B cell (primary cell): Measurements from ENCODE around the gene CYB561D1. TPM values are rescaled to one million over a fixed set of nuclear protein-coding genes. Genes with fewer than 3 reads are reported as not detected.

Source experiments
- ATAC-seq: fragments of 200-7000 bp; cut with Tn5 transposase; one replicate; pipeline ENCODE4 v1.10.0; 2021; ENCODE audit warnings: low read depth, mild to moderate bottlenecking, moderate number of reproducible peaks, moderate library complexity
- CTCF ChIA-PET: fragments of 350-600 bp; sonication (Branson Sonifier 250); formaldehyde crosslinking; loops from one replicate; lab custom pipeline; 2021; ENCODE audit warnings: antibody characterized with exemption, inconsistent platforms; lab: Charles Lee
- POLR2A ChIA-PET: fragments of 350-600 bp; sonication (Branson Sonifier 250); formaldehyde crosslinking; loops from one replicate; lab custom pipeline; 2021; ENCODE audit warnings: antibody characterized with exemption; lab: Charles Lee
- DNase-seq: peaks from one replicate; pipeline ENCODE4 v3.0.0; 2013
- H2AFZ ChIP-seq: 2 replicates; pipeline ENCODE4 v1.6.1; 2012; ENCODE audit warnings: mild to moderate bottlenecking, low read depth, low read length; ENCODE audit not compliant: insufficient read depth, poor library complexity, severe bottlenecking
- H3K27ac ChIP-seq, 2 donors: 1 replicate in 1 of 2; 2 replicates in 1 of 2; pipeline ENCODE4 v1.5.1; 2012 to 2013; ENCODE audit warnings: low read length in 2 of 2, mild to moderate bottlenecking in 2 of 2, moderate library complexity in 1 of 2
- H3K27me3 ChIP-seq, 4 experiments: fragments of 200-600 bp in 1 of 4; sonication (generic) in 1 of 4; replicated peaks in 1 of 4; 1 replicate in 2 of 4; 2 replicates in 2 of 4; pipeline versions ENCODE4 v1.6.1 to v1.7.0; 2013 to 2016; ENCODE audit warnings: low read length in 3 of 4, mild to moderate bottlenecking in 2 of 4, mixed read lengths in 1 of 4, moderate library complexity in 1 of 4; ENCODE audit not compliant: insufficient read depth in 4 of 4, control insufficient read depth in 3 of 4; ENCODE audit errors: control extremely low read depth in 1 of 4
- H3K36me3 ChIP-seq, 2 experiments: replicated peaks in 1 of 2; 1 replicate in 1 of 2; 2 replicates in 1 of 2; pipeline versions ENCODE4 v1.6.1 to v1.7.1; 2013; ENCODE audit warnings: low read length in 1 of 2; ENCODE audit not compliant: insufficient read depth in 2 of 2, control insufficient read depth in 1 of 2; ENCODE audit errors: control extremely low read depth in 1 of 2, extremely low read depth in 1 of 2
- H3K4me1 ChIP-seq, 2 donors: fragments of 200-600 bp in 1 of 2; sonication (generic) in 1 of 2; 1 replicate in 1 of 2; 2 replicates in 1 of 2; pipeline versions ENCODE4 v1.5.1 to v1.6.1; 2013 to 2017; ENCODE audit warnings: low read length in 2 of 2; ENCODE audit not compliant: control insufficient read depth in 2 of 2, insufficient read depth in 2 of 2
- H3K4me2 ChIP-seq: replicated peaks from 2 replicates; pipeline ENCODE3; 2012; ENCODE audit warnings: mild to moderate bottlenecking, low read depth, low read length; ENCODE audit not compliant: poor library complexity, severe bottlenecking
- H3K4me3 ChIP-seq, 5 experiments: fragments of 200-600 bp in 1 of 5; sonication (generic) in 1 of 5; 1 replicate in 3 of 5; 2 replicates in 2 of 5; pipeline versions ENCODE4 v1.5.1 to v1.7.0; 2011 to 2016; ENCODE audit warnings: low read length in 4 of 5, mild to moderate bottlenecking in 4 of 5, low read depth in 2 of 5, control low read depth in 1 of 5, moderate library complexity in 1 of 5; ENCODE audit not compliant: insufficient read depth in 1 of 5; ENCODE audit errors: control extremely low read depth in 1 of 5, extremely low read depth in 1 of 5
- H3K79me2 ChIP-seq: fragments of 200-600 bp; sonication (generic); one replicate; pipeline ENCODE4 v1.6.0; 2016; ENCODE audit warnings: low read length; ENCODE audit not compliant: control insufficient read depth, insufficient read depth
- H3K9ac ChIP-seq: fragments of 200-600 bp; sonication (generic); 2 replicates; pipeline ENCODE4 v1.6.1; 2017; ENCODE audit warnings: mild to moderate bottlenecking, low read length, moderate library complexity
- H3K9me3 ChIP-seq, 3 donors: one replicate each; pipeline versions ENCODE4 v1.6.1 to v1.7.1; 2013; ENCODE audit warnings: low read length in 2 of 3; ENCODE audit not compliant: control insufficient read depth in 2 of 3, insufficient read depth in 1 of 3; ENCODE audit errors: control extremely low read depth in 1 of 3
- H4K20me1 ChIP-seq: 2 replicates; pipeline ENCODE4 v1.6.0; 2012; ENCODE audit warnings: mild to moderate bottlenecking, low read length; ENCODE audit not compliant: insufficient read depth, control insufficient read depth, poor library complexity, severe bottlenecking
- H3K27ac Mint-ChIP-seq: one replicate; pipeline ENCODE4 v1.8.0; 2021; ENCODE audit warnings: mixed read lengths
- H3K27me3 Mint-ChIP-seq: one replicate; pipeline ENCODE4 v1.8.0; 2021; ENCODE audit warnings: mixed read lengths
- H3K4me1 Mint-ChIP-seq: one replicate; pipeline ENCODE4 v1.8.0; 2021; ENCODE audit warnings: mixed read lengths
- H3K4me3 Mint-ChIP-seq: one replicate; pipeline ENCODE4 v1.8.0; 2021; ENCODE audit warnings: mixed read lengths
- H3K9me3 Mint-ChIP-seq: one replicate; pipeline ENCODE4 v1.8.0; 2022; ENCODE audit warnings: mixed read lengths; ENCODE audit not compliant: insufficient read depth
- CTCF ChIP-seq: fragments of 200-600 bp; IDR thresholded peaks from one replicate; pipeline ENCODE4 v1.8.0; 2022; ENCODE audit warnings: antibody characterized with exemption, mild to moderate bottlenecking
- EZH2 ChIP-seq: IDR thresholded peaks from 2 replicates; pipeline ENCODE4 v1.6.1; 2012; ENCODE audit warnings: borderline replicate concordance, low read depth, mild to moderate bottlenecking, moderate library complexity, low read length; ENCODE audit not compliant: insufficient read depth, poor library complexity, severe bottlenecking
- WGBS: methylation state at CpG from one replicate; pipeline ENCODE4 v1.1.5; 2013; ENCODE audit warnings: missing lambda C conversion rate; ENCODE audit not compliant: insufficient coverage; 5-methylcytosine and 5-hydroxymethylcytosine counted together
- intact Hi-C: fragments of 100-400 bp; cut with micrococcal nuclease; formaldehyde crosslinking; loops from one replicate; pipeline ENCODE4 v1.10.0; 2022
- polyA plus RNA-seq: library from polyadenylated mRNA; depleted of rRNA; stranded (reverse); fragments of >200 nt; gene quantifications from 2 replicates; pipeline ENCODE4 v1.2.3, GENCODE V29; 2012
- total RNA-seq, 2 donors: library from RNA; stranded (reverse); fragments of 120-200 nt in 1 of 2; gene quantifications; 1 replicate in 1 of 2; 2 replicates in 1 of 2; pipeline versions ENCODE4 v1.2.3 to v1.2.4, GENCODE V29; 2013 to 2022

Gene CYB561D1
- total and polyA plus RNA-seq, 2 donors (not counting 1 experiment from before 2014, with no cell fraction given): 16.1 to 28.0 TPM

DNA sequence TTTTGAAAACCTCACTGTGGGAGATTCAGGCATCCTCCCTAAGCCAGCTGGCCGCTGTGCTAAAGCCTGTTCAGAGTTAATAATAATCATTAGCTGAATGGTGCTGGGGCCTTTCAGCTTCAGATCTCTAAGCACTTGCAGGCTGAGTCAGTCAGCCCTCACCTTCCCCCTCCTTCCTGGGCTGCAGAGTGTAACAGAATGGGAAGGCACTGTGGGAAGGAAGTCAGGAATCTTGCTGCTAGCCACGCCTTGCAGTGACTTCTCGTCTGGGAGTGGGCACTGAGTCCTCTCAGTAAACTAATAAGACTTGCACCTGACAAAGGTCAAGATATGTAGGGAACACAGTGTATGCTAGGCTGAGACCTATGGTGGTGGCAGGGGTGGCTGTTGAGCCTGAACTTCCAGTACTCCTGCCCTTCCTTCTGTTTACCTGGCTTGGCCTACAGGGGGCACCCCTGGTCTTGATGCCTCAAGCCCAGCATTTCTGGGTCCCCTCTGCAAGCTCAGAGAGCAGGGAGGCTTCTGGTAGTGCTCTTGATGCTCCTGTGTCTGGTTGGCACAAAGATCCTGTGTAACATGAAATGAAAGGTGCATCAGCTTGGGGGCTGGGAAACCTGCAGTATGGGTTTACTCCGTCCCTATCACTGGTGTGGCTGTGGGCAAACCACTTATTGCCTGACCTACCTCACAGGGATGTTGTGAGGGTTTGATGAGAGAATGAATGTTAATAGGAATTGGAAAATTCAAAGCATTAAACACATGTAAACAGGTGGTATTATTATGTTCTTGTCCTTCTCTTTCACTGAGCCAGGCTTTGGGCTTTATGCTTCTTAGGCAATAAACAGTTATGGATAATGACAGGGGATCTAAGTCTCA lies 6.0 kb downstream of the CYB561D1 start:
- intact Hi-C loops: no loop called here

More for the DNA sequence above, 6.0 kb downstream of the CYB561D1 start:
- Histone ChIP-seq H4K20me1 (peaks cover 57% of the 10 kb centered on the region), H3K4me1 (peaks cover 21 to 26% of the 10 kb centered on the region in 2 donors), H3K9me3 (no peaks in the 10 kb centered on the region), H3K9ac (no peak overlapping the region), H2AFZ (no peak overlapping the region), H3K79me2 (peaks cover 38% of the 10 kb centered on the region), H3K36me3 (peaks cover 0 to 49% of the 10 kb centered on the region in 2 experiments), H3K4me2 (no peak overlapping the region), H3K27ac (no peak overlapping the region), H3K27me3 (no peaks in the 10 kb centered on the region), H3K4me3 (no peak overlapping the region)
- no peaks in the 10 kb centered on the region for H3K9me3 Mint-ChIP-seq
- peak overlapping the region; percentile 32 for H3K27ac Mint-ChIP-seq
- H3K4me3 Mint-ChIP-seq: no peak overlapping the region
- CTCF ChIA-PET: interaction anchor here (1.3 to 37.9 kb wide), 3 partner anchors 9 to 221 kb away, joined by 3 to 926 read pairs (median 20); partner anchors contain the start of gene GPR61
- ATAC-seq (peak; percentile 64), DNase-seq (peak; percentile 50)
- POLR2A ChIA-PET: no interaction called here
- TF ChIP-seq EZH2 (no peak), CTCF (peak; percentile 54)
- no peaks in the 10 kb centered on the region for H3K27me3 Mint-ChIP-seq
- WGBS: 78% methylated on average over 3 of the region's 4 CpGs
- peaks cover 54% of the 10 kb centered on the region for H3K4me1 Mint-ChIP-seq
